T-cell (primary cell): ENCODE results near the gene VWC2L. TPM values are rescaled to one million over a fixed set of nuclear protein-coding genes. Genes with fewer than 3 reads are reported as not detected.

Experiments
- ATAC-seq, 4 experiments: fragments of 200-7000 bp in 3 of 4; fragments of 150-1000 bp in 1 of 4; cut with Tn5 transposase; replicated peaks in 1 of 4; 1 replicate in 3 of 4; 2 replicates in 1 of 4; pipeline ENCODE4 v1.10.0; 2021; ENCODE audit warnings: moderate library complexity in 3 of 4, mild to moderate bottlenecking in 2 of 4, moderate number of reproducible peaks in 1 of 4
- CTCF ChIA-PET, 2 donors: fragments of 300-600 bp; sonication (Branson Sonifier 250); formaldehyde crosslinking; loops; one replicate each; lab custom pipeline; 2022; ENCODE audit warnings: antibody characterized with exemption in 2 of 2; lab: Charles Lee
- POLR2A ChIA-PET, 2 donors: fragments of 300-600 bp; sonication (Branson Sonifier 250); formaldehyde crosslinking; loops; one replicate each; lab custom pipeline; 2022; ENCODE audit warnings: antibody characterized with exemption in 2 of 2; lab: Charles Lee
- DNase-seq, 35 experiments: peaks; one replicate each; pipeline versions ENCODE4 v3.0.0 to v3.0.0-alpha.2; 2013 to 2023
- H3K27ac ChIP-seq: one replicate; pipeline ENCODE4 v1.5.1; 2013; ENCODE audit warnings: low read length
- H3K27me3 ChIP-seq, 2 experiments: replicated peaks in 1 of 2; 1 replicate in 1 of 2; 2 replicates in 1 of 2; pipeline versions ENCODE4 v1.6.1 to v1.7.0; 2013; ENCODE audit warnings: low read length in 1 of 2, mixed read lengths in 1 of 2; ENCODE audit not compliant: control insufficient read depth in 2 of 2, insufficient read depth in 2 of 2; ENCODE audit errors: extremely low read depth in 1 of 2
- H3K36me3 ChIP-seq, 2 donors: 1 replicate in 1 of 2; 2 replicates in 1 of 2; pipeline versions ENCODE4 v1.6.1 to v1.7.0; 2013; ENCODE audit warnings: low read length in 1 of 2; ENCODE audit not compliant: control insufficient read depth in 2 of 2, insufficient read depth in 1 of 2; ENCODE audit errors: extremely low read depth in 1 of 2
- H3K4me1 ChIP-seq, 2 experiments: 1 replicate in 1 of 2; 2 replicates in 1 of 2; pipeline versions ENCODE4 v1.6.1 to v1.7.0; 2013; ENCODE audit warnings: low read length in 2 of 2, mixed read lengths in 1 of 2; ENCODE audit not compliant: insufficient read depth in 2 of 2, control insufficient read depth in 1 of 2; ENCODE audit errors: extremely low read depth in 1 of 2
- H3K4me3 ChIP-seq, 2 donors: 1 replicate in 1 of 2; 2 replicates in 1 of 2; pipeline versions ENCODE4 v1.5.1 to v1.7.0; 2013; ENCODE audit warnings: mild to moderate bottlenecking in 2 of 2, low read length in 1 of 2, moderate library complexity in 1 of 2; ENCODE audit not compliant: control insufficient read depth in 1 of 2; ENCODE audit errors: extremely low read depth in 1 of 2
- H3K9me3 ChIP-seq: 2 replicates; pipeline ENCODE4 v1.7.0; 2013
- H3K27ac Mint-ChIP-seq, 2 donors: one replicate each; pipeline ENCODE4 v1.8.0; 2020 to 2021; ENCODE audit warnings: mild to moderate bottlenecking in 2 of 2, mixed read lengths in 2 of 2
- H3K27me3 Mint-ChIP-seq, 2 donors: one replicate each; pipeline ENCODE4 v1.8.0; 2021 to 2022; ENCODE audit warnings: mixed read lengths in 2 of 2
- H3K36me3 Mint-ChIP-seq: one replicate; pipeline ENCODE4 v1.8.0; 2021; ENCODE audit warnings: mixed read lengths
- H3K4me1 Mint-ChIP-seq, 3 donors: one replicate each; pipeline ENCODE4 v1.8.0; 2020 to 2022; ENCODE audit warnings: mixed read lengths in 3 of 3, mild to moderate bottlenecking in 1 of 3
- H3K4me3 Mint-ChIP-seq, 3 donors: one replicate each; pipeline ENCODE4 v1.8.0; 2020 to 2022; ENCODE audit warnings: mild to moderate bottlenecking in 3 of 3, mixed read lengths in 3 of 3, moderate library complexity in 3 of 3
- H3K9me3 Mint-ChIP-seq, 3 donors: one replicate each; pipeline ENCODE4 v1.8.0; 2020 to 2022; ENCODE audit warnings: mixed read lengths in 3 of 3
- WGBS: methylation state at CpG from one replicate; pipeline ENCODE4 v1.1.5; 2013; ENCODE audit warnings: missing lambda C conversion rate; ENCODE audit not compliant: insufficient coverage; 5-methylcytosine and 5-hydroxymethylcytosine counted together
- total RNA-seq, 35 experiments: library from RNA in 6 of 35; stranded (reverse) in 6 of 35; fragments of 120-200 nt in 1 of 35; gene quantifications; one replicate each; pipeline versions ENCODE4 v1.2.1 to v1.2.4 and lab custom pipeline; 2013 to 2026

VWC2L gene
- total RNA-seq, 5 donors from 2014 or later (not counting 1 experiment from before 2014, with no cell fraction given) = not detected

DNA sequence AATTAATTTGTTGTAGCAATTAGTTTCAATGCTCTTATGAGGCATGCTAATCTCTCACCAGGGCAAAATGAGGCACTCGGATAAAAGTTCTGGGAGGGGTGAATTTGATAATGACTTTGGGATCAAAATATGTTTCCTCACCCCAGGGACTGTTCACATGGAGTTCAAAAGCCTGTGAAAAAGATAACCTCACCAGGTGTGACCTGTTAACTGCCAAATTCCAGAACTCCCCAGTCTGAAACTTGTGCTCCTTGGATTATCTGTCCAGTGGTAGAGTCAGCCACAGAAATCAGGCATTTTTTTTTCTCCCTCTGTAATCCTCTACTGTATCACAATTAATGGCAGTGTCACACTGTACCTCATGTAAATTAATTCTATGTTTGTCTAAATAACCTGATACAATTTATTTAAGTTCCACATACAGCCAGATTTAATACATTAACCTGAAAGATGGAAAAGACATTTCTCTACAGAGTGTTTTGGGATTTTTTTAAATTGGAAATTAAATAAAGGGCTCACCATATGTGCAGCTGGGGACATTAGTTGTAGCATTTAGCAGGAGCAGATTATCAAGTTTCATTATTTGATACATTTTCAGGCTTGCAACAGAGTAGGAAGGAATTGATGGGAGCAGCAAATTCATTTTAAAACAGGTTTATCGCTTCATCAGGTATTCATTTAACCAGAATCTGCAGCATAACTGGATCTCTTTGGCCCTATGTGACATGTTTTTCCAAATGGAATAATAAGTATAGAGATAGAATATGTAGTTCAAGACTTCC lies 191.2 kb downstream of the VWC2L start:
- Histone ChIP-seq H3K9me3 (no peaks in the 10 kb centered on the region), H3K36me3 (no peaks in the 10 kb centered on the region), H3K27me3 (no peaks in the 10 kb centered on the region), H3K4me3 (no peak overlapping the region), H3K4me1 (no peaks in the 10 kb centered on the region), H3K27ac (no peak overlapping the region)
- no peak overlapping the region for H3K27ac Mint-ChIP-seq
- POLR2A ChIA-PET = no interaction called here
- ATAC-seq (no peak), DNase-seq (no peak)
- no CpG with 5 or more reads among the region's 2 CpGs for WGBS
- no peaks in the 10 kb centered on the region for H3K27me3 Mint-ChIP-seq
- no peaks in the 10 kb centered on the region for H3K36me3 Mint-ChIP-seq
- H3K4me1 Mint-ChIP-seq = no peaks in the 10 kb centered on the region
- H3K4me3 Mint-ChIP-seq = no peak overlapping the region
- no peaks in the 10 kb centered on the region for H3K9me3 Mint-ChIP-seq
- CTCF ChIA-PET = no interaction called here

DNA sequence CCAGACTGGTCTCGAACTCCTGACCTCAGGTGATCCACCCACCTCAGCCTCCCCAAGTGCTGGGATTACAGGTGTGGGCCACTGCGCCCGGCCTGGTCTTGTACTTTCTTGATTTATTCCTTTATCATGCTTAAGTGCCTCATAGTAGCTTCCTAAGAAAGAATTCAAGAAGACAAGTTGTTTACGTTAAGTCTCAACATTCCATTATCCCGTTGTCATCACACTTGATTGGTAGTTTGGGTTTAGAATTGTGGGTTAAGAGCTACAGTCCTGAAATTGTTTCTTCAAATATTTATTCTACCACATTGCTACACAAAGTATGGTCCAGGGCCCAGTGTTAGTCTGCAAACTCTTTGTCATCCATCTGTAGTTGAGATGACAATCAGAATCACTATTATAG lies 194.0 kb downstream of the VWC2L start:
- ATAC-seq (no peak), DNase-seq (no peak)
- Mint-ChIP-seq H3K27ac (no peak overlapping the region), H3K9me3 (no peaks in the 10 kb centered on the region), H3K4me3 (no peak overlapping the region), H3K27me3 (no peaks in the 10 kb centered on the region), H3K4me1 (no peaks in the 10 kb centered on the region), H3K36me3 (no peaks in the 10 kb centered on the region)
- Histone ChIP-seq H3K9me3 (no peaks in the 10 kb centered on the region), H3K4me3 (no peak overlapping the region), H3K36me3 (no peaks in the 10 kb centered on the region), H3K4me1 (no peaks in the 10 kb centered on the region), H3K27me3 (no peaks in the 10 kb centered on the region), H3K27ac (no peak overlapping the region)
- ChIA-PET POLR2A (interaction anchor here in 1 of 2 donors (0.7 kb wide), 1 partner anchor 14 kb away, joined by 3 read pairs; no protein-coding TSS in a partner anchor), CTCF (interaction anchor here in 1 of 2 donors (0.6 kb wide), 1 partner anchor 295 kb away, joined by 5 read pairs; no protein-coding TSS in a partner anchor)
- WGBS = 100% methylated on average over 2 of the region's 5 CpGs

DNA sequence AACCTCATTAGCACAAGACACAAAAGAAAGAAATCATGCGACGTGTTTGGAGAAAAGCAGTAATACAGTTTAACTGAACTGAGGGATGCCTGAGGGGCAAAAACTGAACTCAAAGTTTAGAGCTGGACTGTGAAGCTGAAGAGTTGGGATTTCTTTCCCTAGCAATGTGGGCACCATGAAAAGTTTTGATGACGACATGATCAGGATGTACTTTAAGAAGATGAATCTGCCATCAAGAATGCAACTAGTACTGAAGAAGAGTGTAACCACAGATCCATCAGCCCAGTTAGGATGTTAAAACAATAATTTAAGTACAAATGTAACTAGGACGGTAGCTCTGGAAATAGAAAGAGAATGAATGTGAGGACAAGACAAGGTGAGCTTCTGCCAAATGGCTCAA lies 196.2 kb downstream of the VWC2L start:
- H3K4me3 ChIP-seq = no peak overlapping the region
- WGBS = 92% methylated on average over 3 of the region's 4 CpGs
- H3K27ac ChIP-seq = no peak overlapping the region
- no peaks in the 10 kb centered on the region for H3K4me1 ChIP-seq
- ATAC-seq (no peak), DNase-seq (no peak)
- no peaks in the 10 kb centered on the region for H3K27me3 ChIP-seq
- ChIA-PET CTCF (no interaction called here), POLR2A (interaction anchor here in 1 of 2 donors (0.6 kb wide), 1 partner anchor 57 kb away, joined by 16 read pairs; no protein-coding TSS in a partner anchor)
- no peaks in the 10 kb centered on the region for H3K36me3 ChIP-seq
- no peaks in the 10 kb centered on the region for H3K36me3 Mint-ChIP-seq
- no peaks in the 10 kb centered on the region for H3K9me3 Mint-ChIP-seq
- H3K27ac Mint-ChIP-seq = no peak overlapping the region
- no peaks in the 10 kb centered on the region for H3K9me3 ChIP-seq
- H3K4me1 Mint-ChIP-seq = no peaks in the 10 kb centered on the region
- H3K27me3 Mint-ChIP-seq = no peaks in the 10 kb centered on the region
- H3K4me3 Mint-ChIP-seq = no peak overlapping the region

DNA sequence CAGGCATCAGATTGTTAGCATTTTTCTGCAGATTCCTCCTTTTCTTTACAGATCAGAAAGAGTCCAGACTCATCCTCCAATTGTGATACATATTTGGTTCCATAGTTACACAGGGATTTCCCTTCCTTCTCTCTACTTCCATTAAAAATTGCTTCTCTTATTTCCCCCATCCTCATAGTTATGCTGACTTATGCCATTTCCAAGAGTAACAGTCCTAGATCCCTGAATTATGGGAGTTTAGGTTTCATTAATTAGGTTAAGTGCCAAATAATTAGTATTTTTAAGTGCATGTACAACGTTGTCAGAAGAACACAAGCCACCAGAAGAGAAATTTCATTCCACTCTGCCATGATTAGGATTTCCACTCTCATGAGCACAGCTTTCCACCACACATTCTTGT lies 200.2 kb downstream of the VWC2L start:
- Mint-ChIP-seq H3K27ac (no peak overlapping the region), H3K4me1 (no peaks in the 10 kb centered on the region), H3K27me3 (no peaks in the 10 kb centered on the region), H3K9me3 (no peaks in the 10 kb centered on the region), H3K36me3 (no peaks in the 10 kb centered on the region), H3K4me3 (no peak overlapping the region)
- DNase-seq (no peak), ATAC-seq (no peak)
- Histone ChIP-seq H3K27me3 (no peaks in the 10 kb centered on the region), H3K27ac (no peak overlapping the region), H3K9me3 (no peaks in the 10 kb centered on the region), H3K4me1 (no peaks in the 10 kb centered on the region), H3K4me3 (no peak overlapping the region), H3K36me3 (no peaks in the 10 kb centered on the region)
- no CpG with 5 or more reads among the region's 1 CpG for WGBS
- CTCF ChIA-PET = no interaction called here
- POLR2A ChIA-PET = no interaction called here

DNA sequence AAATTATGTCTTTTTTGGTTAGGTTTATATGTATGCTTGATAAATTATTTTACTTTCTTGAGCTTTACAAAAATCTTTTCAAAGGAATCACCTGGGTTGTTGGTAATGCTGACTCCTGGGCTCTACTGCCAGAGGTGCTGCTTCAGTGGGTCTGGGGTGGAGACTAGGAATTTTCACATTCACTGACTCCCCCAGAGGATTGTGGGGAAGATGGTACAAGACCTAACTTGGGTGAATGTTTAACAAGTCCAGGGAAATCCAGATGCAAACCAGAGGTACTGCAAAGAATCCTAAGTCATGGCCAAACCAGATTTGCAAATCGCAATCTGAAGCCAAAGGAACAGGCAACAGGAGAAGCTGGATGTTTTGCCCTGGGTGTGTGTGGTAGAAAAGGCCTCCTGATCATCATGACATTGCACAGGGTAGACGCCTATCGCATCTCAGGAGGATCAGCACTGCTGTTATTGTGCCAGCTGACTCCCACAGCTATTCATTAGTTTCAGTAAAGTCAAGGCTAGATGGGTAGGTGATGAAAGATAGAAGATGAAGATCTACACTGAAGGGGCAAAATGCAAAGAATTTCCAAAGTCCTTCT lies 213.4 kb downstream of the VWC2L start:
- no peak for ATAC-seq
- Histone ChIP-seq H3K27me3 (no peaks in the 10 kb centered on the region), H3K4me3 (no peak overlapping the region), H3K36me3 (no peaks in the 10 kb centered on the region), H3K27ac (no peak overlapping the region), H3K4me1 (no peaks in the 10 kb centered on the region), H3K9me3 (no peaks in the 10 kb centered on the region)
- no peak overlapping the region for H3K27ac Mint-ChIP-seq
- no peaks in the 10 kb centered on the region for H3K27me3 Mint-ChIP-seq
- H3K36me3 Mint-ChIP-seq = no peaks in the 10 kb centered on the region
- no peak for DNase-seq
- CTCF ChIA-PET = interaction anchor here in 1 of 2 donors (0.6 kb wide), 1 partner anchor 441 kb away, joined by 5 read pairs; no protein-coding TSS in a partner anchor
- H3K4me3 Mint-ChIP-seq = no peak overlapping the region
- no peaks in the 10 kb centered on the region for H3K4me1 Mint-ChIP-seq
- H3K9me3 Mint-ChIP-seq = peaks cover 0 to 2% (median 1%) of the 10 kb centered on the region in 3 donors
- WGBS = 100% methylated on average over 1 of the region's 3 CpGs
- POLR2A ChIA-PET = no interaction called here

DNA sequence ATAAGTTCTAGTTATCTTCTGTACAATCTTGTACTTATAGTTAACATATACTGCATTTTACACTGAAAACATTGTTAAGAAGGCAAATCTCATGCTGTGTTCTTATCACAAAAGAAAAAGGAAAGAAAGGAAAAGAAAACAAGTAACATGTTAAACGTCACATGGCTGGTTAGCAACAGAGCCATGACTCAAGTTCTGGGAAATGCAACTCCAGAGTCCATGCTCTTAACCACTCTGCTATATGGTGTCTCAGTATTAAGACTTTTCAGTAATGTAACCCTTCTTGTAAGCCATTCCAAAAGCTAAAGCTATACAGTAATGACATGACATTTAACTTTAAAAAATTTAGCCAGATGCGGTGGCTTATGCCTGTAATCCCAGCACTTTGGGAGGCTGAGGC lies 217.2 kb downstream of the VWC2L start:
- ATAC-seq = no peak
- DNase-seq = no peak
- CTCF ChIA-PET = no interaction called here
- Histone ChIP-seq H3K36me3 (no peaks in the 10 kb centered on the region), H3K4me3 (no peak overlapping the region), H3K27ac (no peak overlapping the region), H3K9me3 (no peaks in the 10 kb centered on the region), H3K4me1 (no peaks in the 10 kb centered on the region), H3K27me3 (no peaks in the 10 kb centered on the region)
- Mint-ChIP-seq H3K27ac (no peak overlapping the region), H3K4me3 (no peak overlapping the region), H3K36me3 (no peaks in the 10 kb centered on the region), H3K4me1 (no peaks in the 10 kb centered on the region), H3K27me3 (no peaks in the 10 kb centered on the region), H3K9me3 (peaks cover 0 to 6% (median 4%) of the 10 kb centered on the region in 3 donors)
- POLR2A ChIA-PET = no interaction called here
- WGBS = no CpG with 5 or more reads among the region's 2 CpGs
